HG03439 (cell line): Measurements from ENCODE around the gene PTOV1.

Source experiments
- ATAC-seq: cut with Tn5 transposase; IDR thresholded peaks from one replicate; pipeline ENCODE4 v1.9.1; 2021; ENCODE audit warnings: mild to moderate bottlenecking, moderate library complexity; ENCODE audit not compliant: unreplicated experiment

The PTOV1 gene

GRCh38 chr19:49850487-49851342, at the start of gene PTOV1:
PTOV1 (plus strand) TSS chr19:49851159.
- ATAC-seq: peak; percentile 78

GRCh38 chr19:49801401-49801888, 49.5 kb upstream of the PTOV1 start:
- ATAC-seq: no peak

GRCh38 chr19:49801966-49802661, 48.8 kb upstream of the PTOV1 start:
- ATAC-seq: no peak

GRCh38 chr19:49802836-49803528, 48.0 kb upstream of the PTOV1 start:
- no peak for ATAC-seq

GRCh38 chr19:49803529-49803856, 47.5 kb upstream of the PTOV1 start:
- no peak for ATAC-seq

GRCh38 chr19:49805822-49806619, 44.9 kb upstream of the PTOV1 start:
- ATAC-seq: no peak

- ATAC-seq: no peak
Measured at GRCh38 chr19:49806620-49806959, 44.4 kb upstream of the PTOV1 start.

GRCh38 chr19:49807058-49807903, 43.7 kb upstream of the PTOV1 start:
- ATAC-seq: no peak

GRCh38 chr19:49807904-49808675, 42.9 kb upstream of the PTOV1 start:
- no peak for ATAC-seq

GRCh38 chr19:49808711-49809159, 42.2 kb upstream of the PTOV1 start:
- ATAC-seq: no peak

- ATAC-seq: no peak
Measured at GRCh38 chr19:49809160-49809940, 41.6 kb upstream of the PTOV1 start.

GRCh38 chr19:49809941-49810389, 41.0 kb upstream of the PTOV1 start:
- no peak for ATAC-seq

GRCh38 chr19:49811328-49811727, 39.6 kb upstream of the PTOV1 start:
- ATAC-seq: no peak

GRCh38 chr19:49812452-49812996, 38.4 kb upstream of the PTOV1 start:
- ATAC-seq: no peak

GRCh38 chr19:49812997-49813861, 37.7 kb upstream of the PTOV1 start, which contains the start of gene FUZ:
FUZ (minus strand) TSS chr19:49813292; CDS start chr19:49813106, 186 bp downstream.
- ATAC-seq: peak; percentile 48

GRCh38 chr19:49814010-49814409, 36.9 kb upstream of the PTOV1 start:
- ATAC-seq: no peak

- no peak for ATAC-seq
Measured at GRCh38 chr19:49816590-49816989, 34.4 kb upstream of the PTOV1 start.
